Measurements from ENCODE around the gene SLC19A1. TPM values are rescaled to one million over a fixed set of nuclear protein-coding genes. Genes with fewer than 3 reads are reported as not detected.

The SLC19A1 gene
- total and polyA plus RNA-seq, 2 donors (not counting 1 experiment from before 2014, with no cell fraction given): 1.7 to 2.1 TPM

DNA sequence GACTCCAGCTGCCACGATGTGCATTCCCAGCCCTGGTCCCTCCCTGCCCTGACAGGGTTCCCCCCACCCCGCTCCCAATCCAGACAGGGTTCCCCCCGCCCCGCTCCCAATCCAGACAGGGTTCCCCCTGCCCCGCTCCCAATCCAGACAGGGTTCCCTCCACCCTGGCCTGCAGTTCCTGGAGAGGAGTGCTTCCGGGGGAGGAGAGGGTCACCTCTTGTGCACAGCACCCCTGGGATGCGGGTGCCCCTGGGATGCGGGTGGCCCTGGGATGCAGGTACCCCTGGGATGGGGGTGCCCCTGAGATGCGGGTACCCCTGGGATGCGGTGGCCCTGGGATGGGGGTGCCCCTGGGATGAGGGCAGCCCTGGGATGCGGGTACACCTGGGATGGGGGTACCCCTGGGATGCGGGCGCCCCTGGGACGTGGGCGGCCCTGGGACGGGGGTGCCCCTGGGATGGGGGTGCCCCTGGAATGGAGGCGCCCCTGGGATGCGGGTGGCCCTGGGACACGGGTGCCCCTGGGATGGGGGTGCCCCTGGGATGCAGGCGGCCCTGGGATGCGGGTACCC, 36.7 kb upstream of the SLC19A1 start:
- DNase-seq (ENCODE audit: low read depth in 2 of 2): no peak
- TF ChIP-seq, protein P1, sequence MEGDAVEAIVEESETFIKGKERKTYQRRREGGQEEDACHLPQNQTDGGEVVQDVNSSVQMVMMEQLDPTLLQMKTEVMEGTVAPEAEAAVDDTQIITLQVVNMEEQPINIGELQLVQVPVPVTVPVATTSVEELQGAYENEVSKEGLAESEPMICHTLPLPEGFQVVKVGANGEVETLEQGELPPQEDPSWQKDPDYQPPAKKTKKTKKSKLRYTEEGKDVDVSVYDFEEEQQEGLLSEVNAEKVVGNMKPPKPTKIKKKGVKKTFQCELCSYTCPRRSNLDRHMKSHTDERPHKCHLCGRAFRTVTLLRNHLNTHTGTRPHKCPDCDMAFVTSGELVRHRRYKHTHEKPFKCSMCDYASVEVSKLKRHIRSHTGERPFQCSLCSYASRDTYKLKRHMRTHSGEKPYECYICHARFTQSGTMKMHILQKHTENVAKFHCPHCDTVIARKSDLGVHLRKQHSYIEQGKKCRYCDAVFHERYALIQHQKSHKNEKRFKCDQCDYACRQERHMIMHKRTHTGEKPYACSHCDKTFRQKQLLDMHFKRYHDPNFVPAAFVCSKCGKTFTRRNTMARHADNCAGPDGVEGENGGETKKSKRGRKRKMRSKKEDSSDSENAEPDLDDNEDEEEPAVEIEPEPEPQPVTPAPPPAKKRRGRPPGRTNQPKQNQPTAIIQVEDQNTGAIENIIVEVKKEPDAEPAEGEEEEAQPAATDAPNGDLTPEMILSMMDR (conservative IDR thresholded peaks at IDR 0.05 in 1 of 2, IDR thresholded peaks at IDR 0.05 in 1 of 2; ENCODE audit: low read depth in 1 of 2, low read length in 2 of 2): no peak
- no peak for TF ChIP-seq EZH2 (IDR thresholded peaks at IDR 0.05; ENCODE audit: low read length, missing control alignments)
- H3K27me3 ChIP-seq (ENCODE audit: control insufficient read depth, insufficient read depth, low read length): no peaks in the 10 kb centered on the region
- H4K20me1 ChIP-seq (ENCODE audit: control insufficient read depth, extremely low read depth, insufficient read depth, low read length): no peaks in the 10 kb centered on the region
- H2AFZ ChIP-seq (ENCODE audit: low read length): no peak overlapping the region
- H3K4me2 ChIP-seq (ENCODE audit: extremely low read depth, insufficient read depth, low read length): no peak overlapping the region
- no peaks in the 10 kb centered on the region for H3K4me1 ChIP-seq (ENCODE audit: control insufficient read depth, extremely low read depth, insufficient read depth, low read length)
- no peak overlapping the region for H3K27ac ChIP-seq (ENCODE audit: insufficient read depth, low read length)
- H3K79me2 ChIP-seq (ENCODE audit: control insufficient read depth, insufficient read depth, low read length): no peaks in the 10 kb centered on the region
- no peak overlapping the region for H3K9ac ChIP-seq (ENCODE audit: insufficient read depth, low read length)
- H3K4me3 ChIP-seq (replicated peaks in 1 of 4; ENCODE audit: control extremely low read depth in 1 of 4, insufficient read depth in 1 of 4, low read depth in 3 of 4, low read length in 4 of 4): no peak overlapping the region
- no peaks in the 10 kb centered on the region for H3K36me3 ChIP-seq (ENCODE audit: control insufficient read depth, insufficient read depth, low read length)
- H3K9me3 ChIP-seq (ENCODE audit: control insufficient read depth, insufficient read depth, low read depth, low read length): no peaks in the 10 kb centered on the region

GRCh38 chr21:45578176-45578801, 36.0 kb upstream of the SLC19A1 start:
- TF ChIP-seq, protein P1 (conservative IDR thresholded peaks at IDR 0.05 in 1 of 2, IDR thresholded peaks at IDR 0.05 in 1 of 2; ENCODE audit: low read depth in 1 of 2, low read length in 2 of 2): no peak
- no peak for TF ChIP-seq EZH2 (IDR thresholded peaks at IDR 0.05; ENCODE audit: low read length, missing control alignments)
- no peaks in the 10 kb centered on the region for H3K27me3 ChIP-seq (ENCODE audit: control insufficient read depth, insufficient read depth, low read length)

GRCh38 chr21:45577801-45578175, 35.5 kb upstream of the SLC19A1 start:
- Histone ChIP-seq H2AFZ (ENCODE audit: low read length) (no peak overlapping the region), H3K27me3 (ENCODE audit: control insufficient read depth, insufficient read depth, low read length) (no peaks in the 10 kb centered on the region), H3K27ac (ENCODE audit: insufficient read depth, low read length) (no peak overlapping the region), H3K4me3 (replicated peaks in 1 of 4; ENCODE audit: control extremely low read depth in 1 of 4, insufficient read depth in 1 of 4, low read depth in 3 of 4, low read length in 4 of 4) (no peak overlapping the region), H3K9ac (ENCODE audit: insufficient read depth, low read length) (no peak overlapping the region), H3K9me3 (ENCODE audit: control insufficient read depth, insufficient read depth, low read depth, low read length) (no peaks in the 10 kb centered on the region), H3K4me2 (ENCODE audit: extremely low read depth, insufficient read depth, low read length) (no peak overlapping the region), H3K36me3 (ENCODE audit: control insufficient read depth, insufficient read depth, low read length) (no peaks in the 10 kb centered on the region), H3K79me2 (ENCODE audit: control insufficient read depth, insufficient read depth, low read length) (no peaks in the 10 kb centered on the region), H4K20me1 (ENCODE audit: control insufficient read depth, extremely low read depth, insufficient read depth, low read length) (no peaks in the 10 kb centered on the region), H3K4me1 (ENCODE audit: control insufficient read depth, extremely low read depth, insufficient read depth, low read length) (no peaks in the 10 kb centered on the region)
- TF ChIP-seq, protein P1 (conservative IDR thresholded peaks at IDR 0.05 in 1 of 2, IDR thresholded peaks at IDR 0.05 in 1 of 2; ENCODE audit: low read depth in 1 of 2, low read length in 2 of 2): no peak
- TF ChIP-seq EZH2 (IDR thresholded peaks at IDR 0.05; ENCODE audit: low read length, missing control alignments): no peak
- no peak for DNase-seq (ENCODE audit: low read depth in 2 of 2)

More at GRCh38 chr21:45578176-45578801, 36.0 kb upstream of the SLC19A1 start:
- Histone ChIP-seq H3K9me3 (ENCODE audit: control insufficient read depth, insufficient read depth, low read depth, low read length) (no peaks in the 10 kb centered on the region), H4K20me1 (ENCODE audit: control insufficient read depth, extremely low read depth, insufficient read depth, low read length) (no peaks in the 10 kb centered on the region), H3K27ac (ENCODE audit: insufficient read depth, low read length) (no peak overlapping the region), H3K4me1 (ENCODE audit: control insufficient read depth, extremely low read depth, insufficient read depth, low read length) (no peaks in the 10 kb centered on the region), H3K79me2 (ENCODE audit: control insufficient read depth, insufficient read depth, low read length) (no peaks in the 10 kb centered on the region), H2AFZ (ENCODE audit: low read length) (no peak overlapping the region), H3K4me3 (replicated peaks in 1 of 4; ENCODE audit: control extremely low read depth in 1 of 4, insufficient read depth in 1 of 4, low read depth in 3 of 4, low read length in 4 of 4) (no peak overlapping the region), H3K4me2 (ENCODE audit: extremely low read depth, insufficient read depth, low read length) (no peak overlapping the region), H3K36me3 (ENCODE audit: control insufficient read depth, insufficient read depth, low read length) (no peaks in the 10 kb centered on the region), H3K9ac (ENCODE audit: insufficient read depth, low read length) (no peak overlapping the region)
- no peak for DNase-seq (ENCODE audit: low read depth in 2 of 2)
